Measurements from ENCODE around the gene CYP2D6.
"Not testable (repeated sequence)": the region's sequence is repeated elsewhere in the genome, so short reads cannot be mapped to it uniquely, and the experiment has no call there.

Gene CYP2D6

GRCh38 chr22:42130639-42131431, at the start of gene CYP2D6:
Gene CYP2D6, minus strand, starts transcription at chr22:42130810. Its CDS starts 19 bp downstream, at chr22:42130791.
- in situ Hi-C loops (cut with HindIII; ENCODE audit: low sequenced_read_pairs); H3K4me3 ChIP-seq (ENCODE audit: low read depth, low read length); DNase-seq (ENCODE audit: low read depth, low spot score): not testable (repeated sequence)

GRCh38 chr22:42179616-42180015, 49.0 kb upstream of the CYP2D6 start:
- no peak for TF ChIP-seq CTCF (IDR thresholded peaks at IDR 0.05; ENCODE audit: low read depth, low read length)
- no peak overlapping the region for H3K4me3 ChIP-seq (ENCODE audit: low read depth, low read length)
- DNase-seq (ENCODE audit: low read depth, low spot score), result peak; percentile 80
- in situ Hi-C loops (cut with HindIII; ENCODE audit: low sequenced_read_pairs), result no loop called here

- in situ Hi-C loops (cut with HindIII; ENCODE audit: low sequenced_read_pairs), result no loop called here
- no peak for TF ChIP-seq CTCF (IDR thresholded peaks at IDR 0.05; ENCODE audit: low read depth, low read length)
Measured at GRCh38 chr22:42178910-42179519, 48.4 kb upstream of the CYP2D6 start.

GRCh38 chr22:42177891-42178336, 47.3 kb upstream of the CYP2D6 start:
- no peak overlapping the region for H3K4me3 ChIP-seq (ENCODE audit: low read depth, low read length)
- in situ Hi-C loops (cut with HindIII; ENCODE audit: low sequenced_read_pairs), result no loop called here
- DNase-seq (ENCODE audit: low read depth, low spot score), result no peak
- TF ChIP-seq CTCF (IDR thresholded peaks at IDR 0.05; ENCODE audit: low read depth, low read length), result no peak

More at GRCh38 chr22:42178910-42179519, 48.4 kb upstream of the CYP2D6 start:
- no peak overlapping the region for H3K4me3 ChIP-seq (ENCODE audit: low read depth, low read length)
- DNase-seq (ENCODE audit: low read depth, low spot score), result no peak

- in situ Hi-C loops (cut with HindIII; ENCODE audit: low sequenced_read_pairs), result no loop called here
- no peak overlapping the region for H3K4me3 ChIP-seq (ENCODE audit: low read depth, low read length)
- DNase-seq (ENCODE audit: low read depth, low spot score), result no peak
- TF ChIP-seq CTCF (IDR thresholded peaks at IDR 0.05; ENCODE audit: low read depth, low read length), result no peak
Measured at GRCh38 chr22:42176255-42176915, 45.8 kb upstream of the CYP2D6 start.

GRCh38 chr22:42174062-42174461, 43.5 kb upstream of the CYP2D6 start:
- no peak for TF ChIP-seq CTCF (IDR thresholded peaks at IDR 0.05; ENCODE audit: low read depth, low read length)
- in situ Hi-C loops (cut with HindIII; ENCODE audit: low sequenced_read_pairs), result no loop called here
- peak; percentile 43 for DNase-seq (ENCODE audit: low read depth, low spot score)
- no peak overlapping the region for H3K4me3 ChIP-seq (ENCODE audit: low read depth, low read length)
